Bronchial epithelial cell (primary cell): Measurements from ENCODE around the gene MAGEA1. TPM values are rescaled to one million over a fixed set of nuclear protein-coding genes. Genes with fewer than 3 reads are reported as not detected.
"Not testable (repeated sequence)": the region's sequence is repeated elsewhere in the genome, so short reads cannot be mapped to it uniquely, and the experiment has no call there.

Experiments used
- DNase-seq: peaks from one replicate; pipeline ENCODE4 v3.0.0-alpha.2; 2010; ENCODE audit warnings: low read depth
- FAIRE-seq: peaks from 2 replicates; lab custom pipeline; 2011; peaks lifted over from hg19 to GRCh38; lab: Jason Lieb, UNC
- H3K27me3 ChIP-seq: 2 replicates; pipeline ENCODE4 v1.5.1; 2011; ENCODE audit warnings: low read length; ENCODE audit not compliant: control insufficient read depth, insufficient read depth
- H3K36me3 ChIP-seq: 2 replicates; pipeline ENCODE4 v1.5.1; 2011; ENCODE audit warnings: low read length; ENCODE audit not compliant: control insufficient read depth, insufficient read depth
- H3K4me3 ChIP-seq: 2 replicates; pipeline ENCODE4 v1.5.1; 2011; ENCODE audit warnings: mild to moderate bottlenecking, low read depth, low read length, control low read depth
- CTCF ChIP-seq: IDR thresholded peaks from 2 replicates; pipeline ENCODE4 v1.5.1; 2011; ENCODE audit warnings: mild to moderate bottlenecking, moderate library complexity, low read length, control low read depth, inconsistent platforms; ENCODE audit not compliant: insufficient read depth, severe bottlenecking
- total RNA-seq: library from RNA; depleted of rRNA; stranded (reverse); fragments of >200 nt; gene quantifications from 2 replicates; pipeline ENCODE4 v1.2.1, GENCODE V29; 2014

MAGEA1 gene
- not detected in 2 replicates for total RNA-seq

GRCh38 chrX:153179131-153179530, at the start of gene MAGEA1:
Gene MAGEA1 (plus strand): TSS chrX:153179284. CDS start chrX:153182390, 3,106 bp downstream.
- TF ChIP-seq CTCF, result no peak

GRCh38 chrX:153132924-153133323, 46.2 kb upstream of the MAGEA1 start:
- FAIRE-seq, result peak; percentile 99
- not testable (repeated sequence) for H3K36me3 ChIP-seq, H3K27me3 ChIP-seq, DNase-seq, H3K4me3 ChIP-seq

More at GRCh38 chrX:153179131-153179530, at the start of gene MAGEA1:
- no peak for DNase-seq
- FAIRE-seq, result no peak
- Histone ChIP-seq H3K4me3 (no peak within 1 kb of the TSS), H3K36me3 (no peaks in the 10 kb centered on the region), H3K27me3 (no peaks in the 10 kb centered on the region)

GRCh38 chrX:153139074-153139473, 40.0 kb upstream of the MAGEA1 start:
- not testable (repeated sequence) for DNase-seq, H3K4me3 ChIP-seq, H3K36me3 ChIP-seq, H3K27me3 ChIP-seq
- peak; percentile 60 for FAIRE-seq

GRCh38 chrX:153146288-153146687, 32.8 kb upstream of the MAGEA1 start:
- not testable (repeated sequence) for H3K27me3 ChIP-seq, DNase-seq, H3K36me3 ChIP-seq, H3K4me3 ChIP-seq
- peak; percentile 99 for FAIRE-seq

- no peak for DNase-seq
- Histone ChIP-seq H3K4me3 (no peak overlapping the region), H3K27me3 (no peaks in the 10 kb centered on the region), H3K36me3 (no peaks in the 10 kb centered on the region)
- TF ChIP-seq CTCF, result no peak
- no peak for FAIRE-seq
These were observed 25.6 kb upstream of the MAGEA1 start for GRCh38 chrX:153153516-153153915.

- TF ChIP-seq CTCF, result no peak
- DNase-seq (no peak), FAIRE-seq (no peak)
- no peaks in the 10 kb centered on the region for H3K27me3 ChIP-seq
- H3K36me3 ChIP-seq, result no peaks in the 10 kb centered on the region
- no peak overlapping the region for H3K4me3 ChIP-seq
These were observed 21.6 kb upstream of the MAGEA1 start for GRCh38 chrX:153157450-153157849.

GRCh38 chrX:153158319-153158718, 20.8 kb upstream of the MAGEA1 start:
- no peak for TF ChIP-seq CTCF
- DNase-seq (no peak), FAIRE-seq (no peak)
- no peak overlapping the region for H3K4me3 ChIP-seq
- H3K27me3 ChIP-seq, result no peaks in the 10 kb centered on the region
- H3K36me3 ChIP-seq, result no peaks in the 10 kb centered on the region
